ES-I3 (cell line): ENCODE results near the gene RPAP2.
"Not testable (repeated sequence)": the region's sequence is repeated elsewhere in the genome, so short reads cannot be mapped to it uniquely, and the experiment has no call there.

ENCODE experiments used
- H3K36me3 ChIP-seq: 2 replicates; pipeline ENCODE4 v1.6.1; 2013; ENCODE audit warnings: mild to moderate bottlenecking, low read length, control low read depth, moderate library complexity; ENCODE audit not compliant: insufficient read depth
- H3K4me1 ChIP-seq: 2 replicates; pipeline ENCODE4 v1.6.1; 2013; ENCODE audit warnings: mild to moderate bottlenecking, control low read depth, low read length; ENCODE audit not compliant: insufficient read depth
- H3K9ac ChIP-seq: 2 replicates; pipeline ENCODE4 v1.6.1; 2013; ENCODE audit warnings: low read depth, mild to moderate bottlenecking, low read length, moderate library complexity
- H3K9me3 ChIP-seq: 2 replicates; pipeline ENCODE4 v1.6.1; 2013; ENCODE audit warnings: mild to moderate bottlenecking, low read length, moderate library complexity; ENCODE audit not compliant: control insufficient read depth, insufficient read depth

The RPAP2 gene

GRCh38 chr1:92376345-92376744, 77.5 kb downstream of the RPAP2 start:
- Histone ChIP-seq H3K9me3 (no peaks in the 10 kb centered on the region), H3K36me3 (no peaks in the 10 kb centered on the region), H3K9ac (no peak overlapping the region), H3K4me1 (no peaks in the 10 kb centered on the region)

DNA sequence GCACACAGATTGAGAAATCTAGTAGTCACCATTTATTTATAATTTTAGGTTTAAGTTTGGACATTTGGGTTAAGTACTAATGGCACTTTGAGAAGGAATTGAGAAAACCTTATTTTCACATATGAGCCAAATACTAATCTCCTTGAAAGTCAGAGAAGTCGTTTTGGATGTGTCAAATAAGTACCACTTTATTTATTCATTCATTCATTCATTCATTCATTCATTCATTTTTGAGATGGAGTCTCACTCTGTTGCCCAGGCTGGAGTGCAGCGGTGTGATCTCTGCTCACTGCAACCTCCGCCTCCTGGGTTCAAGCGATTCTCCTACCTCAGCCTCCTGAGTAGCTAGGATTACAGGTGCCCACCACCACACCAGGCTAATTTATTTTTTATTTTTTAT, 79.1 kb downstream of the RPAP2 start:
- not testable (repeated sequence) for H3K36me3 ChIP-seq, H3K9me3 ChIP-seq, H3K9ac ChIP-seq, H3K4me1 ChIP-seq

DNA sequence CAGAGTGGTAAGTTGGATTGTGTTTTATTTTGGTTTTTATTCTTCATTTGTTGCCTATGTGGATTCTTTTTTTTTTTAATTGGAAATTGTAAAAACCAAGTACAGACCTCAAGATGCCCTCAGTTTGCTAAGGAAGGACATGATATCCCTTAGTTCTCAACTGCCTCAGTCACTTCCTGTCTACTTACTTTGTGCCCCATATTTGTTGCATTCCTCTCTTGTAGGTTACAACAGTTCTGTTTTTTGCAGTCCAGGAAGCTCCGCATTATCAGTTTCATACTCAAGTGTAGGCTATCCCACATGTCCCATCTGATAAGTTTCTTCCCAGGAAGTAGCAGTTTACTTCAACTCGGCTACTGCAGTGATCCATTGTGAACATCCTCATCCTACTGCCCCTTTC, 82.0 kb downstream of the RPAP2 start:
- H3K9ac ChIP-seq, result no peak overlapping the region
- H3K4me1 ChIP-seq, result no peaks in the 10 kb centered on the region
- H3K36me3 ChIP-seq, result no peaks in the 10 kb centered on the region
- no peaks in the 10 kb centered on the region for H3K9me3 ChIP-seq

GRCh38 chr1:92393966-92394365, 95.1 kb downstream of the RPAP2 start:
- H3K9ac ChIP-seq, H3K36me3 ChIP-seq, H3K4me1 ChIP-seq, H3K9me3 ChIP-seq: not testable (repeated sequence)

GRCh38 chr1:92398519-92398918, 99.7 kb downstream of the RPAP2 start:
- H3K9ac ChIP-seq, result no peak overlapping the region
- no peaks in the 10 kb centered on the region for H3K4me1 ChIP-seq
- peaks cover 3% of the 10 kb centered on the region; the same call in 1 of the 2 replicates for H3K9me3 ChIP-seq
- H3K36me3 ChIP-seq, result no peaks in the 10 kb centered on the region

DNA sequence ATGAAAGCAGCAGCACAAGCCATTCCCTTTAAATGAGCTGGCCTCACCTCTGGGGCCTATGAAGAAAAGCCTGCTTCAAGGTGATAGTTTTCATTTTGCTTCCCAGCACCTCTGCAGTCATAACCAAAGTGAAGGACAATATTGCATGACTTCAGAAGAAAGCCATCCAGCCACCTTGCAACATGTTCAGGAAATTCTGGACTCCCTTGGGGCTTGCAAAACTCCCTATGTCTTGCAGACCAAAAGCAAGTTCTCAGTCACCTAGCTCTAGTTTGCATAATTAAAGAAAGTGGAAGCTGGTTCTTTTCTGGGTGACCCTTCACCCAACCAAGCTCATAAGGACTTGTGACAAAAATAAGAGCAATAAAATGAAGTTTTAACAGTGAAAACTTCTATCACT, 100.2 kb downstream of the RPAP2 start:
- Histone ChIP-seq H3K36me3 (no peaks in the 10 kb centered on the region), H3K4me1 (no peaks in the 10 kb centered on the region), H3K9ac (no peak overlapping the region), H3K9me3 (peaks cover 6% of the 10 kb centered on the region; the same call in 1 of the 2 replicates)

DNA sequence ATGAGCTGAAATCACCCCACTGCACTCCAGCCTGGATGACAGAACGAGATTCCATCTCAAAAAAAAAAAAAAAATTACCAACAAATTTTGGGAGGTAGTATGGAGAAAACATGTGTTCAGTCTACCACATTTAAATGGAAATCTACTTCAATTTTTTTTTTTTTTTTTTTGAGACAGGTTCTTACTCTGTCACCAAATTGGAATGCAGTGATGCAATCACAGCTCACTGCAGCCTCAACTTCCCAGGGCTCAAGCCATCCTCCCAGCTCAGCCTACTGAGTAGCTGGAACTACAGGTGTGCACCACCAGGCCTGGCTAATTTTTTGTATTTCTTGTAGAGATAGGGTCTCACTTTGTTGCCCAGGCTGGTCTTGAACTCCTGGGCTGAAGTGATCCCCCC, 105.8 kb downstream of the RPAP2 start:
- H3K4me1 ChIP-seq, result no peaks in the 10 kb centered on the region
- H3K9me3 ChIP-seq, result peaks cover 8% of the 10 kb centered on the region; the same call in 1 of the 2 replicates
- no peak overlapping the region for H3K9ac ChIP-seq
- H3K36me3 ChIP-seq, result no peaks in the 10 kb centered on the region

- no peaks in the 10 kb centered on the region for H3K36me3 ChIP-seq
- H3K9ac ChIP-seq, result no peak overlapping the region
- peaks cover 4% of the 10 kb centered on the region; the same call in 1 of the 2 replicates for H3K4me1 ChIP-seq
- H3K9me3 ChIP-seq, result 0 out of 2 replicates have a peak, but pooled peaks cover 4% of the 10 kb centered on the region
These were observed 110.0 kb downstream of the RPAP2 start for GRCh38 chr1:92408825-92409224.

- Histone ChIP-seq H3K36me3 (no peaks in the 10 kb centered on the region), H3K4me1 (peaks cover 4% of the 10 kb centered on the region; the same call in 1 of the 2 replicates), H3K9ac (no peak overlapping the region), H3K9me3 (no peaks in the 10 kb centered on the region)
These were observed 111.2 kb downstream of the RPAP2 start for GRCh38 chr1:92409946-92410549.

GRCh38 chr1:92410706-92411105, 111.8 kb downstream of the RPAP2 start:
- Histone ChIP-seq H3K9ac (no peak overlapping the region), H3K4me1 (peaks cover 4% of the 10 kb centered on the region; the same call in 1 of the 2 replicates), H3K36me3 (no peaks in the 10 kb centered on the region), H3K9me3 (no peaks in the 10 kb centered on the region)

DNA sequence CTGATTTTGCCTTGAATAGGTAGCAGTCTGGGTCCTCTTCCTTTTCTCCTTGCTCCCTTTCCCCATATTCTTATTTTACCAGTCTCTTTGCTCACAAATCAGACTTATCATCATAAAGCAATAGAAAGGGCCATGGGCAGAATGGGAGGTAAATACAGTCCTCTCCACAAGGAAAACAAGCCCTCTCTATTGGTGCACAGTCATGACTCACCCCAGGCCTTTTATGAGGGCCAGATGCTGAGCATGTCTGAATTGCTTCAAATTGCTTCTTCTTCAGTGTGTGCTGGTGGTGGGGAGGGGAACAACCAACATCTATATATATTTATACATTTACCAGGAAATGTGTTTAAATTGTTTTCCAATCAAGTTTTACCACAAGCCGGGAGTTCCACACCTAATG, 112.7 kb downstream of the RPAP2 start:
- Histone ChIP-seq H3K9ac (no peak overlapping the region), H3K36me3 (no peaks in the 10 kb centered on the region), H3K4me1 (peaks cover 4% of the 10 kb centered on the region; the same call in 1 of the 2 replicates), H3K9me3 (no peaks in the 10 kb centered on the region)

DNA sequence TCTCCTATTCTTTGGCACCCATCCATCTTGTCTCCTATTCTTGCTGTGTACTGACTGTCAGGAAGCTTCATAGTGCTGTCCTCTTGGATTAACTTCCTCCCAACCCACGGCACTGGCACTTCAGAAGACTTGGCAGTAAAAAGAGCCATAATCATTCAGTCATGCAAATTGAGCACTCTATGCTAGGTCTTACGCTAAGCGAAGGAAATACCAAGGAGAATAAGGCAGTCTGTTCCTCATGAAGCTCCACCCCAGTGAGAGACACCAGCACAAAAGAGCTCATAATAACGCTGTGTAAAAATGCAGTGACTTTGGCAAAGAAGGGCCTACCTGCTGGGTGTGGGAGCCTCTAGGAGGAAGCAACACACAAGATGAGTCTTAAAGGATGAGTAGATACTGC, 120.8 kb downstream of the RPAP2 start:
- Histone ChIP-seq H3K4me1 (peaks cover 5% of the 10 kb centered on the region; the same call in 1 of the 2 replicates), H3K9ac (no peak overlapping the region), H3K36me3 (no peaks in the 10 kb centered on the region), H3K9me3 (no peaks in the 10 kb centered on the region)

- no peaks in the 10 kb centered on the region for H3K9me3 ChIP-seq
- peaks cover 5% of the 10 kb centered on the region; the same call in 1 of the 2 replicates for H3K4me1 ChIP-seq
- no peaks in the 10 kb centered on the region for H3K36me3 ChIP-seq
- no peak overlapping the region for H3K9ac ChIP-seq
These were observed 125.5 kb downstream of the RPAP2 start for GRCh38 chr1:92424381-92424780.

DNA sequence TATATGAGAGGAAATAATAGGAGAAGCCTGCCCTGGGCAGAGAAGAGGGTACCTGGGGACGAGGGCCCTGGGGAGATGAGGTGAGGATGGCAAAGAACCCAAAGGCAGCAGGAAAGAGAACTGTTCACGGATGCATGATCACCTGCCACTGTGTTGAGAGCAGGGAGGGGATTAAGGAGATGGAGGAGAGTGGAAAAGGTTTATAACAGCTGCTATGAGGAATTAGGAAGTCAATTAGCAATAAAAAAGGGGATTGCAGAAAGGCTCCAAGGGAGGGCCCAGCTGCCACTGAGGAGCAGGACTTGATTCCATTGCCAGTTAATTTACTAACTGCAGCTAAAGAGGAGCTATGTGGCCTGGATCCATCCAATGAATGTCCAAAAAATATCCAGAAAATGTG, 126.8 kb downstream of the RPAP2 start:
- Histone ChIP-seq H3K9ac (no peak overlapping the region), H3K9me3 (no peaks in the 10 kb centered on the region), H3K36me3 (no peaks in the 10 kb centered on the region), H3K4me1 (no peaks in the 10 kb centered on the region; the same call in 1 of the 2 replicates)

- H3K4me1 ChIP-seq, result no peaks in the 10 kb centered on the region; the same call in 1 of the 2 replicates
- H3K9ac ChIP-seq, result no peak overlapping the region
- H3K36me3 ChIP-seq, result no peaks in the 10 kb centered on the region
- no peaks in the 10 kb centered on the region for H3K9me3 ChIP-seq
These were observed 131.2 kb downstream of the RPAP2 start for GRCh38 chr1:92430030-92430429.
